Activated CD4-positive, alpha-beta T cell treated with anti-CD3 and anti-CD28 coated beads, Interleukin-10, Interleukin-2, amounts not matched to agents 100 ng/mL and 50 ng/mL, durations not matched to agents 16 hours and 8 hours (primary cell): Measurements from ENCODE around the gene PRTFDC1.
"Not testable (repeated sequence)": the region's sequence is repeated elsewhere in the genome, so short reads cannot be mapped to it uniquely, and the experiment has no call there.

ENCODE experiments used
- DNase-seq: peaks from one replicate; pipeline ENCODE4 v3.0.0-alpha.2; 2020

PRTFDC1 gene

DNA sequence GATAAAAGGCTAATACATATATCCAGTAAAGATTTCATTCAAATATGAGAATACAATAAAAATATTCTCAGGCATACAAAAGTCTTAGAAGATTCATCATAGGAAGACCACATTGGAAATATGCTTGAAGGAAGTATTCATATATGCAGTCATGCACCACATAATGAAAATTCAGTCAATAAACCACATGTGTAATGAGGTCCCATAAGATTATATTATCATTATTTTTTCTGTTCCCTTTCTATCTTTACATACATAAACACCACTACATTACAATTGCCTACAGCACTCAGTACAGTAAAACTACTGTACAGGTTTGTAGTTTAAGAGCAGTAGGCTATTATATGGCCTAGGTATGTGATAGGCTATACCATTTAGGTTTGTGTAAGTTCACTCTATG, 111.6 kb downstream of the PRTFDC1 start:
- no peak for DNase-seq

DNA sequence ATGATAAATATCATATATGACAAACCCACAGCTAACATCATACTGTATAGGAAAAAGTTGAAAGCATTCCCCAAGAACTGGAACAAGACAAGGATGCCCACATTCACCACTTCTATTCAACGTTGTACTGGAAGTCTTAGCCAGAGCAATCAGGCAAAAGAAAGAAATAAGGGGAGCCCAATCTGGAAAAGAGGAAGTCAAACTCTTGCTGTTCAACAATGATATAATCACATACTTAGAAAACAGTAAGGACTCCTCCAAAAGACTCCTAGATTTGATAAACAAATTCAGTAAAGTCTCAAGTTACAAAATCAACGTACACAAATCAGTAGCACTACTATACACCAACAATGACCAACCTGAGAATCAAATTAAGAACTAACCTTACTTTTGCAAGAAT, 114.6 kb downstream of the PRTFDC1 start:
- DNase-seq, result not testable (repeated sequence)

DNA sequence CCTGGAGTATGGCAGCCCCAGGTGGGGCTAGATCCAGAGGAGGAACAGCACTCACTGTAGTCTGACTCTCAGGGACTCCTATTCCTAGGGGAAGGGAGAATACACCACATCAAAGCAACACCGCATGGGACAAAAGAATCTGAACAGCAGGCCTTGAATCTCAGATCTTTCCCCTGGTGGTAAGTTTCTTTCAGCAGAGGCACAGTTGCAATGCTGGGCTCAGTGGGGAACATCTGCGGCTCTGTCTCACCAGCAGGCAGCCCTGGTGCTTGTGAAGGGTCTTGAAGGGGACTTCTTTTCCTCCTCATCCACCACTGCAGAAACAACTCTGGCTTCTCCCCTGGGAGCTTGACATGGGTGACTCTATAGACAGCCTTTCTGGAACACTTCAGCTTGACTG, 117.5 kb downstream of the PRTFDC1 start:
- DNase-seq, result no peak

DNA sequence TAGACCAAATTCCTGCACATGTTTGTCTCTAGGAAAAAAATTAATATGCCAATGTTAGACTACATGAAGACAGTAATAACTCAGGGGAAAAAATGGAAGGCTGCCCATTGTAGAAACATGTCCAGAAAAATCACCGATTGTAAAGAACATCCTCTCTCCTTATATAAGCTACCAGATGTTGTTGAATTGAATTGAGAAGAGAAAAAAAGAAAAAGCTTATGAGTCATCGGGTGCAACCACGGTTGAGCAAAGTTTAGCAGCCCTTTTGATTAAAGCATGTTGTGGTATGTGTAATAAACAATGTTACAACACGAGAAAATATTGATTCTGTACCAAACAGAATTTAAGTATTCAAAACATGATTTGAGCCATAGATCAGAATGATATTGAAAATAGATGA, 126.4 kb downstream of the PRTFDC1 start:
- DNase-seq, result peak; percentile 57

DNA sequence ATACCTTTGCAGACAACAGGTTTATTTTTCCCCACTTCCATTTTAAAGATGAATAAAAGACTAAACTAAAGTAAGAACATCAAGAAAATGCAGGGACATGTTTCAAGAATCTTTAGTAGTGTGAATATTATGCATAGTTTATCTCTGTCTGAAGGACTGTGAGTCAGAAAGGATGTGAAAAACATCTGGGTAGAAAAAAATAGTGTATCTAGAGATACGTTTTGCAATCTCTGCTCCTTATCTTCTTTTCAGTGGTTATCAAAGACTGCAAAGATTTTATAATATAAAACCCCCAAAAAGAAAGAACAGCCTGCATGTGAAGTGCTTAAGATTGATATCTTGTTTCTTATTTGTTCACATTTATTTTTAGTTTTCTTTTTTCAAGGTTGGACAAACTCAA, 126.9 kb downstream of the PRTFDC1 start:
- peak; percentile 25 for DNase-seq

DNA sequence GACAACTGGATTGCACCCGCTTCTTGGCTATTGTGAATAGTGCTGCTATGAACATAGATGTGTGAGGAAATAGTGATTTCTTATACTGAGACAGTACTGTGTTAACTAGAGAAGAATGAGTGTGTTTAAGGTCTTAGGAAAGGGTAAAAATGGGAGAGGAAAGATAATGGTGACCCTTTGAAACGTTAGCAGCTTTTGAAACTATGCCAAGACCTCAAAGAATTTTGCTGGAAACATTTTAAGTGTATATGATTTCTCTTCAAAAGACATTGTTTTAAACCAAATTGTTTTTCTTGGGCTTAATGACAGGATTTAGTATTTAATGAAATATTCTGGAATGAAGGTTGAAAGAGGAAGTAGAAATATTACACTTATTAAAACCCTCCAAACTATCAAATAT, 127.9 kb downstream of the PRTFDC1 start:
- no peak for DNase-seq

DNA sequence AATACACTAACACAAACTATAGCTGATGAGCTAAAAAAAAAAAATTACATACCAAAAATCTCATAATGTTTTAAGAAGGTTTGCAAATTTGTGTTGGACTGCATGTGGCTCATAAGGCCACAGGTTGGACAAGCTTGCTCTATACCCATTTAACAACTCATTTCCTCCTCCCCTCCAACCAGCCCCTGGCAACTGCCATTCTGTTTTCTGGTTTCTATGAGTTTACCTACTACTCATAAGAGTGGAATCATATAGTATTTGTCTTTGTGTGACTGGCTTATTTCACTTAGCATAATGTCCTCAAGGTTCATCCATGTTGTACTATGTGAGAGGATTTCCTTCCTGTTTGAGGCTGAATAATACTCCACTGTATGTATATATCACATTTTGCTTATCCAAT, 128.3 kb downstream of the PRTFDC1 start:
- peak; percentile 49 for DNase-seq

DNA sequence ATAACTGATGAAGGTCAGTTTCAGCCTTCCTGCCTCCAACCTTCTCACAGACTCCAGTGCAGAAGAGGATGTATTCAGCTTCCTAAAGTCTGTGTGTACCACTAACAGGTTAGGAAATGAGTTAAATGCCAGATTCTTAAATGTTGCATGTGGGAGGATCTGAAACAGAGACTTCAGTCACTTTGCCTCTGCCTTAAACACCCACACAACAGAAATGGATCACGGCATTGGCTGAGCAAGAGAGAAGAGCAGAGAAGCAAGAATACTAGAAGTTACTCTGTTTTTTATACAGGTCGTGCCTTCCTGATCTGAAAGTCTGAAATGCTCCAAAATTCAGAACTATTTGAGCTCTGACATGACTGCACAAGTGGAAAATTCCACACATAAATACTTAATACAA, 129.8 kb downstream of the PRTFDC1 start:
- peak; percentile 57 for DNase-seq

DNA sequence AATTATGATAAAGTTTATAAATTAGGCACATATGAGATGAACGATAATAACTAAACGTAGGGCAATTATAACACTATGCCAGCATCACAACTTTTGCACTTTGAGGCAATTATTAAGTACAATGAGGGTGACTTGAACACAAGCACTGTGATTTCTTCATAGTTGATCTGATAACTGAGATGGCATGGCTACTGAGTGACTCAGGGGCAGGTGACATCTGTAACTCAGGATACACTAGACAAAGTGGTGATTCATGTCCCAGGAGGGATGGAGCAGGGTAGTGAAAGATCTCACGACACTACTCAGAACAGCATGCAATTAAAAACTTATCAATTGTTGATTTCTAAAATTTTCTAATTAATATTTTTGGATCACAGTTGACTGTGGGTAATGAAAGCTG, 130.4 kb downstream of the PRTFDC1 start:
- DNase-seq, result peak; percentile 25

DNA sequence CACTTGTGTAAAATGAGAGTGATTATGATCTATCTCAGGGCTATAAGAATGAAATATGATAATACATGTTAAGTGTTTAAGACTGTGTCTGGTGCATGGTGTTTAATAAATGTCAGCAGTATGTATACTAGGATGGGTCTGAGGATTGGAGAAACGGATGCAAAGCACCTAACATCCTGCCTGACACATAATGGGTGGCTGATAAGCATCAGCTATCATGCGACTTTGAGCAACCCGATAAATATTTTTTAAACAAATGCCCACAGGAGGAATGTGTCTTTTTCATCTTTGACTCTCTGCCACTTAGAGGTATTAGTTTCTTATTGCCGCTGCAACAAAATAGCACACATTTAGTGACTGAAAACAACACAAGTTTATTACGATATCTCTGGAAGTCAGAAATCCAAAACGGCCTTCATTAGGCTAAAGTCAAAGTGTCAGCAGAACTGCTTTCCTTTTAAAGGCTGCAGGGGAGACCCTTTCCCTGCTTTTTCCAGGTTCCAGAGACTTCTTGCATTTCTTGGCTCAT, 135.5 kb downstream of the PRTFDC1 start:
- DNase-seq, result no peak

DNA sequence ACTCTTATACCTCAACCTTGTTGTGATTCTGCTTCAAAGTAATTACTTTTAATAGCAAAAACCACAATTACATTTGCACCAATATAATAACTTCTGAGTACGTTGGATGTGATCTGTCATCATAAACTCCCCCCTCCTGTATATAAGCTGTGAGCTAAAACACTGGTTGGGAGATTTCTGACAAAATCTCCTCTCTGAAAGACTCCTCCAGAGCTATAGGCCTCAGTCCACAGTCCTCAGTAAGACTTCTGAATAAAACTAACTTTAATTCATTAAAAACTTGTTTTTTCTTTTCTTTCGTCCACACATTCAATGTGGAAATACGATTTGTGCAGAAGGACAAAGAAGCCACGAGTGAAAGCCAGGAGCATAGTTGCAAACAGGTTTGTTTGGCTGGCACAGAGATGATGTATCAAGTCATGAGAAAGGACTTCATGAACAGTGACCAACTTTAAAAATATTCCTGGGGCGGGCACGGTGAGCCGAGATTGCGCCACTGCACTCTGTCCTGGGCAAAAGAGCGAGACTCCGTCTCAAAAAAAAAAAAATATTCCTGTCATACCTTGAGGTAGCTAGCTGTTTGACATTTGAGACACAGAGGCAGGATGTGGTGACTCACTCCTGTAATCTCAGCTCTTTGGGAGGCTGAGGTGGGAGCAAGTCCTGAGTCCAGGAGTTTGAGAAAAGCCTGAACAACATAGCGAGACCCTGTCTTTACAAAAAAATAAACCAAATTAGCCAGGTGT, 137.7 kb downstream of the PRTFDC1 start:
- DNase-seq, result peak; percentile 13

DNA sequence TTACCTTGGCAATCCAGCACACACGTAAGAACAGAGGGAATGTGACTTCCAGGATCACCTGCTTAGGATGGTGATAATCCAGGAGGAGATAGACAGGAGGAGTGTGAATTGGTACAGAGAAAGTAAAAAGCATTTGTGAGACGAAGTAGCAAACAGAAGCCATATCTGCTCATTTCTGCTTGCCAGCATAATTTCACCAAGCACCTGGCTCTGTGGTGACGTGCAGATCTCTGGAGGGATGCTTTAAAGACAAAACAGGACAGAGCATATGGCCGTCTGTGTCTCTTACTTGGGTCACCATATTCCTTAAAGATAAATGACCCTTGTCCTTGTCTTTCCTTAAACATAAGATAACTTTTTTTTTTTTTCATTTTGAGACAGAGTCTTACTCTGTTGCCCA, 138.6 kb downstream of the PRTFDC1 start:
- no peak for DNase-seq

DNA sequence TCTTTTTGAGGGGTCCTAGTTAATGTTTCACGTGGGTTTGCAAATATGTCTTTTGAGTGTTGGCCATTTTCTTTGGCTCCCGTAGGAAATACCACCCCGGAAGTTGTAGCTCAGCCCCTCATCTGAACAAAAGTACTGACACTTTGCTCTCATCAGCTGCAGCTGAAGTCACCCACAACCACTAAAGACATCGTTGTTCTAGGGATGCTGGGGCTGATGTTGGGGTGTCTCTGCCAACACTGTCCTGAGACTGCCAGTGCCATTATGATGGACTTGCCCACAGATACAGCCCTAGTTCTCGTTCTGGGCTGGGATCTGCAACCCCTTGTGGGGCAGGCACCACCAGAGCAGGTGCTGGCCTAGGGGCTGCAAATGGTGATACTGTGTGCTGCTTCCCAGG, 146.1 kb downstream of the PRTFDC1 start:
- DNase-seq, result no peak

DNA sequence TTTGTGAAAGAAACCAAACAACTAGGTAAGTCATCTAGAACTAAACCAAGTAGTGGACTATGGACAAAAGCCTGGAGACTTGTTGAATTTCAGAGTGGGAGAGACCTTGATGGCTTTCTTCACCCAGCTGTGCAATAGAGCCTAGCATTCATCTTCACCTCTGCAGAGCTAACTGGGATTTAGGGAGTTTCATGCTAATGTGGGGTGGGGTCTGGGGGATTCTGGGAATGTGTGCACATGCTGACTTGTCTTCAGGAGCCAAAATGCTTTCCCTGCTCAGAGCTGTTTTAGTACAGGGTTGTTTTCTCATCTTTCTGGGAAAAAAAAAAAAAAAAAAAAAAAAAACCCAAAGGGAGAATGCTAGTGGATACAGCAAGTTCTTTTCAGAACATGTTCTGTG, 147.4 kb downstream of the PRTFDC1 start:
- DNase-seq, result no peak

DNA sequence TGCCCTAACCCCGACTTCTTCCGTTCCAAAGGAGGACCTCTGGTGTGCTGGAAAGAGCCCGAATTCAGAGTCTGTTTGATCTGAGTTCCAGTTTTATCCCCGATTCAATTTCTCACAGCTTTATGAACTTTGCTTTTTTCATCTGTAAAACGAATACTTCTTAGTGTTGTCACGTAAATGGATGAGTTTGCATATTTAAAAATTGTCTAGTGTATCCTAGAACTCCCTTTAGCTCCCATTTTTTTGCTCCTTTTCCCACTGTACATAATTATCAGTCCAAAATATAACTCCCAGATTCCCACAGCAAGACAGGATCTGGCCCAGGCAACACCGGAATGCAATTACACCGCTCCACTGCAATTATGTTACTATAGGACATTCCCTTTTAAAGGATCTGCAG, 148.0 kb downstream of the PRTFDC1 start:
- DNase-seq, result no peak

DNA sequence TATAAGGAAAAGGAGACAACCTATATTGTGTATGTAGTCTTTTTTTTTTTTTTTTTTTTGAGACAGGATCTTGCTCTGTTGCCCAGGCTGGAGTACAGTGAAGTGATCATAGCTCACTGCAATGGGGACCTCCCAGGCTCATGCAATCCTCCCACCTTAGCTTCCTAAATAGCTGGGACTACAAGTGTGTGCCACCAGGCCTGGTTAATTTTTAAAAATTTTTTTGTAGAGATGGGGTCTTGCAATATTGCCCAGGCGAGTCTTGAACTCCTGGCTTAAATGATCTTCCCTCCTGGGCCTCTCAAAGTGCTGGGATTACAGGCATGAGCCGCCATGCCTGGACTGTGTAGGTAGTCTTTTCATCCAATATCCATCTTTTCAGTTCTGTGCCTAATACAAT, 150.0 kb downstream of the PRTFDC1 start:
- no peak for DNase-seq

DNA sequence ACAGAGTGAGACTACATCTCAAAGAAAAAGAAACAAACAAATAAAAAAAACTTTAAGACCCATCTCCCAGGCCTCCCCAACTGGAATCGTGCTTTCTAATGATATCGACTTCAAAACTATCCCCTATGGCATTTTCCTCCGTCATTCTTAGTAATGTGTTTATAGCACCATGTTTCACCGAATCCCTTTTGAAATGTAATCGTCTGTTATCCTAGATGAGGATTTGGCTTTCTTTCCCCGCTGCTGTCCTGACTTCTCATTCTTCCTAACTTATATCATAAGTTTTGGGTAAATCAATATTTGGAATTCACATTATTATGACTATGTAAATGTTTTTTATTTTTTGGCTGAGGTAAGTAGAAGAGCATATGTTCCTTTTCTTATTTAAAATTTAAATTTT, 151.5 kb downstream of the PRTFDC1 start:
- DNase-seq, result no peak
